NB4 (cell line): Measurements from ENCODE around the gene BCAN.
"Not testable (repeated sequence)": the region's sequence is repeated elsewhere in the genome, so short reads cannot be mapped to it uniquely, and the experiment has no call there.

ENCODE experiments used
- DNase-seq: peaks from one replicate; pipeline ENCODE4 v3.0.0; 2010; ENCODE audit warnings: low read depth
- H3K4me3 ChIP-seq: one replicate; pipeline ENCODE4 v1.5.1; 2011; ENCODE audit warnings: mild to moderate bottlenecking, low read depth, low read length, moderate library complexity
- CTCF ChIP-seq: IDR thresholded peaks from one replicate; pipeline ENCODE4 v1.5.1; 2012; ENCODE audit warnings: low read depth, low read length
- MAX ChIP-seq: IDR thresholded peaks from 2 replicates; pipeline ENCODE4 v1.6.1; 2011; ENCODE audit warnings: low read depth, low read length
- MYC ChIP-seq: IDR thresholded peaks from 2 replicates; pipeline ENCODE4 v1.6.1; 2011; ENCODE audit warnings: low read depth, low read length
- POLR2A ChIP-seq: IDR thresholded peaks from 2 replicates; pipeline ENCODE4 v1.6.1; 2011; ENCODE audit warnings: mild to moderate bottlenecking; ENCODE audit not compliant: insufficient read length; ENCODE audit errors: extremely low read depth

BCAN gene

GRCh38 chr1:156608981-156609380 is 32.9 kb upstream of the BCAN start:
- TF ChIP-seq MYC: no peak
- no peak for TF ChIP-seq POLR2A
- TF ChIP-seq CTCF: peak; percentile 65
- TF ChIP-seq MAX: 0 out of 2 replicates have a peak, but pooled peaks have one; percentile 14
- H3K4me3 ChIP-seq: no peak overlapping the region
- DNase-seq: peak; percentile 48

DNA sequence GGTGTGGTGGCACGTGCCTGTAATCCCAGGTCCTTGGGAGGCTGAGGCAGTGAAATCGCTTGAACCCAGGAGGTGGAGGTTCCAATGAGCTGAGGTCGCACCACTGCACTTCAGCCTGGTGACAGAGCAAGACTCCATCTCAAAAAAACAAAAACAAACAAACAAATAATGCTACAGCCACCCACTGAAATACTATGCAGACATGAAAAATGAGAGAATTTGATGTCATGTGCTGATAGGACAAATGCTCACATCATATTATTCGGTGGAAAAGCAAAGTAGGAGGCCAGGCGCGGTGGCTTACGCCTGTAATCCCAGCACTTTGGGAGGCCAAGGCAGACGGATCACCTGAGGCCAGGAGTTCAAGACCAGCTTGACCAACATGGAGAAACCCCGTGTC is 31.8 kb upstream of the BCAN start:
- DNase-seq: not testable (repeated sequence)

GRCh38 chr1:156612666-156613065 is 29.3 kb upstream of the BCAN start:
- DNase-seq: no peak
- no peak for TF ChIP-seq MAX
- TF ChIP-seq CTCF: no peak
- no peak for TF ChIP-seq POLR2A
- no peak overlapping the region for H3K4me3 ChIP-seq

More for the DNA sequence above, 31.8 kb upstream of the BCAN start:
- H3K4me3 ChIP-seq: not testable (repeated sequence)

DNA sequence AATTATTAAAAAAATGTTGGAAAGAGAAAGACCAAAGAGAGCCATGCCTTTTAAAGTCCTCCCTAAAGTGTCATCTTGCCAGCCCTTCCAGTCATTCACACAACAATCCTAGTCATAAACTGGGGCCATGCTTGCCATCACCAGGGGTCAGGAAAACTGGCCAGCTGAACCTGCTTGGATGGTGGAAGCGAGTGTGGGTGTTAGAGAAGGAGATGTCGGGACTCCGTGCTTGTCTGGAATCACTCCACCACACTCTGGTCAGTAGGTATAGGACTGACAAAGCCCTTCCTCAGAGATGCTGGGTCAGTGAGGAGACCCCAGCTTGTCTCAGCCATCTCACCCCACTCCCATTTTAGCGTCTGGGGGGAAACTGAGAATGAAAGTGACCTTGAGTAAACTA is 26.0 kb upstream of the BCAN start:
- no peak for TF ChIP-seq MAX
- TF ChIP-seq CTCF: no peak
- TF ChIP-seq MYC: no peak
- no peak for TF ChIP-seq POLR2A
- H3K4me3 ChIP-seq: no peak overlapping the region
- no peak for DNase-seq

- TF ChIP-seq POLR2A (no peak), MYC (no peak), MAX (no peak), CTCF (no peak)
- no peak overlapping the region for H3K4me3 ChIP-seq
- DNase-seq: no peak
These were observed 25.5 kb upstream of the BCAN start for GRCh38 chr1:156616463-156616862.

DNA sequence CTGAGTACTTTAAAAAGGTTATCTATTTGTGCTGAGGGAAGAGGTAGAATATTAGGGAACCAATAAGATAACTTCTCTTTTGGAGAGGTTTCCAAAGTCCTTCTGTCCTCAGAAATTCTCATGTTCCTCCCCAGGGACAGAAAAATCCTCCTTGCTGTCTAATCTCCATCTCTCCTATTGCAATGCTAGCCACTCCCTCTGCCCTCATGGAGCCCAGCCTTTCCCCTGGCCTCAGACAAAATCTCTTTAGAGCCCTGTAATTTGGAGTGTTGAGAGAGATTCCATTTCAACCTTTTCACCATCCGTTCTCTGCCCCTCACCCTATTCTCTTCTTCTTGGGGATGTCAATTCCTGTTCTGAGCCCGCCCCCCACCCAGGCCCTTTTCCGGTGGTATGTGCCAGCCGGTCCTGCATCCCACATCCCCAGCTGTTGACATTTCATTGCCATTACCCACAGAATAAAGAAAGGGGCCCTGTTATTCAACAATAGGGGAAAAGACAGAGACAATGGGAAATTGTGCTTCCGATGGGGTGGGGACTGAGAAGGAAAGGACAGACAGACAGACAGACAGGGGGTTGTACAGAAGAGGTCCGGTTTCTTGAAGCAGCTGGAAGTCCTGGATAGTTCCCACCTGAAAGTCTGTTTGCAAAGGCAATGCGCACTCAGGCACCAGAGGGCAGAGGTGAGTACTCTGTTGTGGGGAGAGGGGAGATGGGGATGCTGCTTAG is 22.9 kb upstream of the BCAN start, which contains the start of gene HAPLN2:
HAPLN2 (plus strand) TSS at position 563 of the 729 bp plus-strand sequence. CDS start 4,076 bp downstream, outside the sequence.
- DNase-seq: peak; percentile 35
- no peak for TF ChIP-seq MYC
- no peak for TF ChIP-seq MAX
- no peak for TF ChIP-seq POLR2A
- TF ChIP-seq CTCF: peak; percentile 72
- H3K4me3 ChIP-seq: no peak within 1 kb of the TSS
